NCI-H748 (cell line): ENCODE results near the gene ECM1.

Experiments used
- DNase-seq: peaks from one replicate; lab custom pipeline; 2025; ENCODE audit not compliant: unreplicated experiment; lab: John Stamatoyannopoulos, UW

ECM1 gene

GRCh38 chr1:150557065-150557600 is 49.2 kb downstream of the ECM1 start:
- no peak for DNase-seq

- no peak for DNase-seq
Measured at GRCh38 chr1:150557813-150558212, 49.9 kb downstream of the ECM1 start.

- no peak for DNase-seq
Measured at GRCh38 chr1:150558303-150558704, 50.4 kb downstream of the ECM1 start.

GRCh38 chr1:150558761-150559655 is 51.1 kb downstream of the ECM1 start:
- DNase-seq = no peak

GRCh38 chr1:150559656-150560010 is 51.7 kb downstream of the ECM1 start:
- DNase-seq = no peak

GRCh38 chr1:150560011-150560438 is 52.1 kb downstream of the ECM1 start:
- peak; percentile 67 for DNase-seq

GRCh38 chr1:150560576-150561253 is 52.8 kb downstream of the ECM1 start:
- DNase-seq = peak; percentile 88

- peak; percentile 85 for DNase-seq
Measured at GRCh38 chr1:150561254-150561973, 53.5 kb downstream of the ECM1 start.

GRCh38 chr1:150561974-150562445 is 54.1 kb downstream of the ECM1 start:
- peak; percentile 88 for DNase-seq

GRCh38 chr1:150562446-150563339 is 54.8 kb downstream of the ECM1 start:
- DNase-seq = no peak
